ENCODE results near the gene TTC28.

- TF ChIP-seq CTCF (tag by site-specific recombination; IDR thresholded peaks at IDR 0.05) = no peak
- TF ChIP-seq ZNF747 (tag by site-specific recombination; IDR thresholded peaks at IDR 0.05) = no peak
- no peak for TF ChIP-seq ZNF768 (tag by site-specific recombination; IDR thresholded peaks at IDR 0.05)
- no peak for TF ChIP-seq ZNF645 (tag by site-specific recombination; IDR thresholded peaks at IDR 0.05)
- TF ChIP-seq, protein P1, sequence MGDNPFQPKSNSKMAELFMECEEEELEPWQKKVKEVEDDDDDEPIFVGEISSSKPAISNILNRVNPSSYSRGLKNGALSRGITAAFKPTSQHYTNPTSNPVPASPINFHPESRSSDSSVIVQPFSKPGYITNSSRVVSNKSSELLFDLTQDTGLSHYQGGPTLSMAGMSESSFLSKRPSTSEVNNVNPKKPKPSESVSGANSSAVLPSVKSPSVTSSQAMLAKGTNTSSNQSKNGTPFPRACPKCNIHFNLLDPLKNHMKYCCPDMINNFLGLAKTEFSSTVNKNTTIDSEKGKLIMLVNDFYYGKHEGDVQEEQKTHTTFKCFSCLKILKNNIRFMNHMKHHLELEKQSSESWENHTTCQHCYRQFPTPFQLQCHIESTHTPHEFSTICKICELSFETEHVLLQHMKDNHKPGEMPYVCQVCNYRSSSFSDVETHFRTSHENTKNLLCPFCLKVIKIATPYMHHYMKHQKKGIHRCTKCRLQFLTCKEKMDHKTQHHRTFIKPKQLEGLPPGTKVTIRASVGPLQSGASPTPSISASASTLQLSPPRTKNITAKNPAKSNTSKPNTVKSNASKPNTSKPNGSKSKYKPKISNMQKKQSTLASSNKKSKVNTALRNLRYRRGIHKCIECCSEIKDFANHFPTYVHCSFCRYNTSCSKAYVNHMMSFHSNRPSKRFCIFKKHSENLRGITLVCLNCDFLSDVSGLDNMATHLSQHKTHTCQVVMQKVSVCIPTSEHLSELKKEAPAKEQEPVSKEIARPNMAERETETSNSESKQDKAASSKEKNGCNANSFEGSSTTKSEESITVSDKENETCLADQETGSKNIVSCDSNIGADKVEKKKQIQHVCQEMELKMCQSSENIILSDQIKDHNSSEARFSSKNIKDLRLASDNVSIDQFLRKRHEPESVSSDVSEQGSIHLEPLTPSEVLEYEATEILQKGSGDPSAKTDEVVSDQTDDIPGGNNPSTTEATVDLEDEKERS (tag by site-specific recombination; IDR thresholded peaks at IDR 0.05) = no peak
- TF ChIP-seq ZNF623 (tag by site-specific recombination; IDR thresholded peaks at IDR 0.05) = no peak
- no peak for TF ChIP-seq ZFP3 (tag by site-specific recombination; IDR thresholded peaks at IDR 0.05; ENCODE audit: low read depth)
- TF ChIP-seq ZNF311 (tag by site-specific recombination; IDR thresholded peaks at IDR 0.05; ENCODE audit: borderline replicate concordance) = no peak
Observed at GRCh38 chr22:28310299-28310698, 369.3 kb downstream of the TTC28 start.

Measured in HEK293 (cell line).